Measurements from ENCODE around the gene TXNDC11. TPM values are rescaled to one million over a fixed set of nuclear protein-coding genes. Genes with fewer than 3 reads are reported as not detected.

Gene TXNDC11
- total and polyA plus RNA-seq, 10 of the 15 experiments (the other 5 are each of a cell fraction or from before 2014, with no cell fraction given): 1.7 to 86.7 (median 54.4) TPM

- BruUV-seq (replicated peaks): no TSS peak
- POLR2A ChIA-PET: interaction anchor here (0.6 to 7.1 kb wide), 4 partner anchors 8 to 92 kb away, joined by 3 to 75 read pairs (median 22); no protein-coding TSS in a partner anchor
- peaks cover 10% of the 10 kb centered on the region for H4K20me1 ChIP-seq (ENCODE audit: control insufficient read depth, insufficient read depth)
- 30% methylated on average over 25 of the region's 25 CpGs for WGBS (ENCODE audit: insufficient coverage, insufficient replicate concordance, low lambda C conversion rate, missing lambda C conversion rate)
- RAD21 ChIA-PET (ENCODE audit: unreplicated experiment): interaction anchor here (1.1 to 1.7 kb wide), 2 partner anchors 16 kb away, joined by 4 to 7 read pairs; no protein-coding TSS in a partner anchor
- intact Hi-C loops (cut with micrococcal nuclease; ENCODE audit: unreplicated experiment) (loop anchor here (5.0 kb wide), 1 partner anchor 90 kb away; no protein-coding TSS in a partner anchor), in situ Hi-C loops (cut with MboI) (loop anchor here (25.0 kb wide), 1 partner anchor 710 kb away; no protein-coding TSS in a partner anchor)
- H2AFZ ChIP-seq (ENCODE audit: control insufficient read depth, low read depth, low read length): no peak overlapping the region
- H3K4me1 ChIP-seq (ENCODE audit: control insufficient read depth, insufficient read depth, low read length): peaks cover 54% of the 10 kb centered on the region
- peaks cover 48% of the 10 kb centered on the region for H3K79me2 ChIP-seq (ENCODE audit: control insufficient read depth, insufficient read depth, low read length)
- SMC1A ChIA-PET (ENCODE audit: uncharacterized antibody, unreplicated experiment): interaction anchor here (1.7 kb wide), 1 partner anchor 16 kb away, joined by 7 read pairs; no protein-coding TSS in a partner anchor
- CTCF ChIA-PET: no interaction called here
- ATAC-seq: peak; percentile 2; the same call in 1 of the 3 replicates
- no peaks in the 10 kb centered on the region for H3K27me3 ChIP-seq (replicated peaks in 1 of 2; ENCODE audit: control insufficient read depth in 2 of 2, insufficient read depth in 2 of 2, low read length in 1 of 2)
- H3K9ac ChIP-seq (ENCODE audit: control insufficient read depth, insufficient read depth, low read length): peak overlapping the region; percentile 28; the same call in 1 of the 2 replicates
- H3K9me3 ChIP-seq (replicated peaks; ENCODE audit: control insufficient read depth, insufficient read depth, low read length): no peaks in the 10 kb centered on the region
- FAIRE-seq: no peak
- DNase-seq (ENCODE audit: low read depth, low spot score): peak; percentile 39
- H3K4me3 ChIP-seq: peak overlapping the region; percentile 59; the same call in 1 of the 2 replicates
- H3K27ac ChIP-seq (ENCODE audit: control insufficient read depth, insufficient read depth): peak overlapping the region; percentile 48
- peaks cover 10 to 12% of the 10 kb centered on the region in 2 experiments for H3K36me3 ChIP-seq (ENCODE audit: control insufficient read depth in 2 of 2, insufficient read depth in 2 of 2, low read length in 1 of 2)
- H3K4me2 ChIP-seq (ENCODE audit: control insufficient read depth, insufficient read depth): peak overlapping the region; percentile 93
- TF ChIP-seq POLR2AphosphoS5 (IDR thresholded peaks at IDR 0.05; ENCODE audit: low read length): no peak
- no peak for TF ChIP-seq ZNF207 (IDR thresholded peaks at IDR 0.05; ENCODE audit: borderline replicate concordance)
- peak; percentile 88 for TF ChIP-seq IKZF1 (conservative IDR thresholded peaks at IDR 0.05)
- TF ChIP-seq KDM1A (IDR thresholded peaks at IDR 0.05; ENCODE audit: borderline replicate concordance): no peak
- no peak for TF ChIP-seq CHD1 (IDR thresholded peaks at IDR 0.05; ENCODE audit: low read depth, low read length)
- no peak for TF ChIP-seq BACH1 (IDR thresholded peaks at IDR 0.05; ENCODE audit: borderline replicate concordance)
- no peak for TF ChIP-seq CBFB (IDR thresholded peaks at IDR 0.05; ENCODE audit: low read depth)
- TF ChIP-seq USF2 (IDR thresholded peaks at IDR 0.05; ENCODE audit: borderline replicate concordance, low read depth, low read length): no peak
- TF ChIP-seq MXI1 (IDR thresholded peaks at IDR 0.05; ENCODE audit: low read depth, low read length): 0 out of 2 replicates have a peak, but pooled peaks have one; percentile 25
- no peak for TF ChIP-seq SMAD5 (IDR thresholded peaks at IDR 0.05; ENCODE audit: low read depth)
- TF ChIP-seq LARP7 (IDR thresholded peaks at IDR 0.05): no peak
- TF ChIP-seq RAD21 (IDR thresholded peaks at IDR 0.05; ENCODE audit: insufficient read depth, low read depth, low read length): no peak
- TF ChIP-seq TAF1 (IDR thresholded peaks at IDR 0.05; ENCODE audit: borderline replicate concordance, low read depth, low read length): no peak
- TF ChIP-seq POU2F2 (IDR thresholded peaks at IDR 0.05; ENCODE audit: borderline replicate concordance, low read depth, low read length): no peak
- no peak for TF ChIP-seq ZNF384 (IDR thresholded peaks at IDR 0.05; ENCODE audit: borderline replicate concordance, low read depth, low read length)
- peak; percentile 57; the same call in 1 of the 2 replicates for TF ChIP-seq TBL1XR1 (IDR thresholded peaks at IDR 0.05; ENCODE audit: low read depth, low read length)
- 0 out of 4 replicates have a peak, but pooled peaks of 1 of the 2 experiments have one; percentile 12 for TF ChIP-seq BHLHE40 (IDR thresholded peaks at IDR 0.05; ENCODE audit: borderline replicate concordance in 1 of 2, low read depth in 2 of 2, low read length in 1 of 2)
- peak; percentile 55 for TF ChIP-seq BCL3 (IDR thresholded peaks at IDR 0.05; ENCODE audit: borderline replicate concordance, insufficient read depth, low read depth, low read length, poor library complexity, severe bottlenecking)
- no peak for TF ChIP-seq SMC3 (IDR thresholded peaks at IDR 0.05; ENCODE audit: borderline replicate concordance, low read length)
- no peak; the same call in 1 of the 2 replicates for TF ChIP-seq GABPA (IDR thresholded peaks at IDR 0.05; ENCODE audit: low read depth)
- TF ChIP-seq RCOR1 (conservative IDR thresholded peaks at IDR 0.05; ENCODE audit: low read depth, low read length): 0 out of 2 replicates have a peak, but pooled peaks have one; percentile 19
- TF ChIP-seq NR2F1 (conservative IDR thresholded peaks at IDR 0.05): peak; percentile 62
- TF ChIP-seq NBN (IDR thresholded peaks at IDR 0.05): peak; percentile 33; the same call in 1 of the 2 replicates
Measured at GRCh38 chr16:11672206-11673090, 70.2 kb downstream of the TXNDC11 start.
